HG03196 (cell line): ENCODE measurements around the gene KAT8.
A peak's percentile ranks its signal among the peaks of the same experiment; 100 is the strongest.

Experiments used
- ATAC-seq: cut with Tn5 transposase; IDR thresholded peaks from one replicate; pipeline ENCODE4 v1.9.1; 2021; ENCODE audit not compliant: unreplicated experiment

The KAT8 gene

DNA sequence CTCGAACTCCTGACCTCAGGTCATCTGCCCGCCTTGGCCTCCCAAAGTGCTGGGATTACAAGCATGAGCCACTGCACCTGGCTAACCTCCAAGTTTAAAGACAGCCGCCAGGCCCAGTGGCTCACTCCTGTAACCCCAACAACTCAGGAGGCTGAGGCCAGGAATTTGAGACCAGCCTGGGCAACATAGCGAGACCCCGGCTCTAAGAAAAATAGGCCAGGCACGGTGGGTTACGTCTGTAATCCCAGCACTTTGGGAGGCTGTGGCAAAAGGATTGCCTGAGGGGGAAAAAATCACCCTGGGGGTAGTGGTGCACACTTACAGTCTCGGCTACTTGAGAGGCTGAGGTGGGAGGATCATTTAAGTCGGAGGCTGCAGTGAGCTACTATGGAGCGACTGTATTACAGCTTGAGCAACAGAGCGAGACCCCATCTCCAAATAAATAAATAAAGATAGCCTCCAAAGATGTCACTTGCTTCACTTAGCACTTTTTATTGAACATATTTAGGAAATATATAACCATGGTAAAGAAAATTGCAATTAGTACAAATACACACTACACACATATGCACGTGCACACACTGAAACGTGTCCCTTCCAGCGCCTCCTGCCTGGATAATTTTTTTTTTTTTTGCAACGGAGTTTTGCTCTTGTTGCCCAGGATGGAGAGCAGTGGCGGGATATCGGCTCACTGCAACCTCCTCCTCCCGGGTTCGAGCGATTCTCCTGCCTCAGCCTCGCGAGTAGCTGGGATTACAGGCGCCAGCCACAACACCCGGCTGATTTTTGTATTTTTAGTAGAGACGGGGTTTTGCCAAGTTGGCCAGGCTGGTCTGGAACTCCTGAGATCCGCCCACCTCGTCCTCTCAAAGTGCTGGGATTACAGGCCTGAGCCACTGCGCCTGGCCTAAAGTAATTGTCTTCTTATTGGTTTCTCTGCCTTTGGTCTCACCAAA, 10.7 kb upstream of the KAT8 start:
- no peak for ATAC-seq

DNA sequence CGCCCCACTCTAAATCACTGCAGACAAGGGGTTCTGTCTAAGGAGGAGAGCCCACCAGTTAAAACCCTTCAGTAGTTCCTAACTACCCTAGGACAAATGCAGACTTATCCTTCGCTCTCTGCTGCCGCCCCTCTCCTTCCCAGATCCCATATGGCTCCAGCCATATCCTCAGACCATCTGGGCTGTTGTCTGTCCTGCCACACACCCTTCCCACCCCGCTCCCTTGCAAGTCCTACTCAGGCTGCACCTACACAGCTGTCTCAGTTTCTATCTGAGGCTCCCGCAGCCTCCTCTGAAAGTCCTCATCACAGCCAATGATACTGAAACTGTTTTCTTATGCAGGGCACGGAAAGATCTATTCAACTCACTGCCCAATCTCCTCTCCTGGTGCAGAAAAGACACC, 10.0 kb upstream of the KAT8 start:
- ATAC-seq: peak; percentile 50

DNA sequence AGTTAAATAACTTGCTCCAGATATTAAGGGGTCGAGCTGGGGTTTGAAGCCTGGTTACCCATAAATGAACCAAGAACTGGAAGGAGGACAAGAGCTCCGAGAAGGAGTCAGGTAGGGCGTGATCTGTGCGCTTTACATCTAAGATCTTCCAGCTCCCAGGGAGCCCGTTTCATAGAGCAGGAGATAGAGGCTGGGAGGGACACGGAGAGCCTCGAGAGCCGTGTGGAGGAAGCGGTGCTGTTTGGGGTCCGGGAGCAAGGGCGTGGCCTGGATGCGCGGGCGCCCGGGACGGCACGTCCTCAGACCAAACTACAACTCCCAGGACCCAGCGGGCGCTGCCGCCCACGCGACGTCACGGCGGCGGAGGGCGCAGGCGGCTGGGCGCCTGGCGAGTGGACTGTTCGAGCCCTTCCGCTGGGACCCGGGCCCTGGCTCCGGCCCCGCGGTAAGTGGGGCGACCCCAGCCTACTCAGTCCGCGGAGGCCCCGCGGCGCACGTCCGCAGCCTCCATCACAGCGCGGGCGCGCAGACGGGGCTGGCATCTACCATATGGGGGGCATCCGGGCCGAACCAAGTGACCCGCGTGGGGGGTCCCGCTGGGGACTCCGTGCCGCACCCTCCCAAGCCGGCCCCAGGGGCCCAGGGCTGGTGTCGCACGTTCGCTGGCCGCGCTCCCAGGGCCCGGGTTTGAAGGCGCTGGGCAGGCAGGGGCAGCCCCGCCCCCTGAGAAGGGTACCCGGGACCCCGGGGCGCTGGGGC, 9.2 kb upstream of the KAT8 start, which contains the start of gene BCKDK:
Gene BCKDK (plus strand): TSS at position 352 of the 759 bp plus-strand sequence. CDS start 838 bp downstream, outside the sequence.
- peak; percentile 81 for ATAC-seq

DNA sequence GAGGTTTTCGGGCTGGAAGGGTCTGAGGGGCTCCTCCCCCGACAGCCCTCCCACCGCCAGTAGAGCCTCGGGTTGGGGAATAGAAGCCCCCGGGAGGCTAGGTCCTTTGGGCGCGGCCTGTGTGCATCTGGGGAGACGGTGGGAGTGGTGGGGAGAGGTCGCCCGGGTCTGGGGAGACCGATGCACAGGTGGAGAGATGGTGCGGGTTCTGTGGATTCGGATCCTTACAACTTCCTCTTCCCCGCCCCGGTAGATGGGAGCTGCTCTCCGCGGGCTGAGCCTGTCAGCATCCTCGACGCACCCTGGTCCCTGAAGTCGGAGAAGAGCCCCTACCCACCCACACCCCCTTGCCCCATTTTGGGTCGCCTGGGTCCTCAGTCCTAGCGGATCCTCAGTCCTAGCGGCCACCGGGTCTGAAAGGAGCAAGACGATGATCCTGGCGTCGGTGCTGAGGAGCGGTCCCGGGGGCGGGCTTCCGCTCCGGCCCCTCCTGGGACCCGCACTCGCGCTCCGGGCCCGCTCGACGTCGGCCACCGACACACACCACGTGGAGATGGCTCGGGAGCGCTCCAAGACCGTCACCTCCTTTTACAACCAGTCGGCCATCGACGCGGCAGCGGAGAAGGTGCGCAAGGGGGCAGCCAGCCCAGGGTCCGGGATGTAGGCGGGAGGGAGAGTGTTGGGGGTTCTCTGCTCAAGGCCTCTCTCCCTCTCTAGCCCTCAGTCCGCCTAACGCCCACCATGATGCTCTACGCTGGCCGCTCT, 8.5 kb upstream of the KAT8 start:
- no peak for ATAC-seq

DNA sequence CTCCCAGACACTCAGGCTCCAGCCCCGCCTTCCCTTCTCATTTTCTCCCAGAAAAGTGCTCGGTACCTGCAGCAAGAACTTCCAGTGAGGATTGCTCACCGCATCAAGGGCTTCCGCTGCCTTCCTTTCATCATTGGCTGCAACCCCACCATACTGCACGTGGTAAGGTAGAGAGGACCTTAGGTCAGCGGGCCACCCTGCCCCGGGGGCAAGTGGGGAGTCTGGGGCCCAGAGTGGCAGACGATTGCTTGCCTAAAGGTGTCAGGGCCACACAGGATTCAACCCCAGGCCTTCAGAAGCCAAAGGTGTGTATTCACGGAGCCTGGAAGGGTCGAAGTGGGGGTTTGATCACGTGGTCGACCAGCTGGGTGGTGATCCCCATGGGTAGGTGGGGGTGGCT, 7.8 kb upstream of the KAT8 start:
- ATAC-seq: no peak

DNA sequence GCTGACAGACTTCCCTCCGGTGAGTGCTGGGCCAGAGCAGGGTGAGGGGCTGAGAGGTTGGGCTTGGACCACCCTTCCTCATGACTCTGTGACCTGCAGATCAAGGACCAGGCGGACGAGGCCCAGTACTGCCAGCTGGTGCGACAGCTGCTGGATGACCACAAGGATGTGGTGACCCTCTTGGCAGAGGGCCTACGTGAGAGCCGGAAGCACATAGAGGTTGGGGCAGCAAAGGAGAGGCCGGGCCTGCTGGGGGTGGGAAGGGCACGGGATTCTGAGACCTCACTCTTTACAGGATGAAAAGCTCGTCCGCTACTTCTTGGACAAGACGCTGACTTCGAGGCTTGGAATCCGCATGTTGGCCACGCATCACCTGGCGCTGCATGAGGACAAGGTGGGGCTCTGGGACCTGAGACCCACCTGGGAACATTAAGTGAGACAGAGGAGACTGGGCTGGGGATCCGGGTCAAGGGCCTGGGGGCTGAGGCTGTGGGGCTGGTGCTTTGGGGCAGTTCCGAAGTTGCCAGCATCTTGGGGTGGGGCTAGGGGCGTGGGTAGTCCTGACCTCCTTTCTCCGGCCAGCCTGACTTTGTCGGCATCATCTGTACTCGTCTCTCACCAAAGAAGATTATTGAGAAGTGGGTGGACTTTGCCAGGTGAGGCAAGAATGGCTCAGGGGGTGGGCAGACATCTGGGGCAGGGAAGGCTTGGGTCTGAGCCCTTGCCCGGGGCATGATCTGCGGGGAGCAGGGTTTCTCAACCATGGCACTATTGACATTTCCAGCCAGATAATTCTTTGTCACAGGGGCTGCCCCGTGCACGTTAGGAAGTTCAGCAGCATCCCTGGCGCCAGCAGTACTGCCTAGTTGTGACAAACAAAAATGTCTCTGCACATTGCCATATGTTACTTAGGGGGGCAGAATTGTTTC, 7.1 kb upstream of the KAT8 start:
- ATAC-seq: no peak

DNA sequence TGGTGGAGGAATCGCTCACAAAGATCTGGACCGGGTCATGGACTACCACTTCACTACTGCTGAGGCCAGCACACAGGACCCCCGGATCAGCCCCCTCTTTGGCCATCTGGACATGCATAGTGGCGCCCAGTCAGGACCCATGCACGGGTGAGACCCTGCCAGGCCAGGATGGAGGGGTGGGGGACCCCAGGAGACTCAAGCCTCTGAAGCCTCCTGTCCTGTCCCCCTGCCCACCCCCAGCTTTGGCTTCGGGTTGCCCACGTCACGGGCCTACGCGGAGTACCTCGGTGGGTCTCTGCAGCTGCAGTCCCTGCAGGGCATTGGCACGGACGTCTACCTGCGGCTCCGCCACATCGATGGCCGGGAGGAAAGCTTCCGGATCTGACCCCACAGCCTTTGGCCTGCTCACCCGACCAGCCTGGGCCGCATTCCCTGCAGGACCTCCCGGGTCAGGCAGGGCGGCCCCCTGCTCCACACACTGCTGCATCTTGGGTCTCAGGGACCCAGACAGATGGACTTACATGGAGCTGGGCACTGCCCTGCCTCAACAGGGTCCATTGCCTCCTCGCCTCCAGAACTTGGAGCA, 5.5 kb upstream of the KAT8 start:
- ATAC-seq: no peak

DNA sequence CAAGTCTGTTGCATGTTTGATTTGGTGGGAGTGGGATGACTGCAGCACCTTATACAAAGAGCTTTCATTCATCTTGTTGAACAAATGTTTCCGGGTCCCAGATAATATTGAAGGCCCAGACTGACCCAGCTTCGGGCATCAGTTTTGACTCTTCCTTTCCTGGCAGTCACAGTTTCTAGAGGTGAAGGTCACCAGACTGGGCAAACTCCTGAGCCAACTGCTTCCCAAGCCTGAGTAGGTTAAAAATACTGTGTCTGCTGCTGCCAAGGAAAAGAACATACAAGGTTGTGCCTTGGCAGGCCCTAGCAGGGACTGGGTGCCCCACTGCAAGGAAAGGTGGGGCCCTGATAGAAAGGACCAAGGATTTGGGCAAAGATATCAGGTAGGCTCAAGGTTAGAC, 4.8 kb upstream of the KAT8 start:
- ATAC-seq: no peak

DNA sequence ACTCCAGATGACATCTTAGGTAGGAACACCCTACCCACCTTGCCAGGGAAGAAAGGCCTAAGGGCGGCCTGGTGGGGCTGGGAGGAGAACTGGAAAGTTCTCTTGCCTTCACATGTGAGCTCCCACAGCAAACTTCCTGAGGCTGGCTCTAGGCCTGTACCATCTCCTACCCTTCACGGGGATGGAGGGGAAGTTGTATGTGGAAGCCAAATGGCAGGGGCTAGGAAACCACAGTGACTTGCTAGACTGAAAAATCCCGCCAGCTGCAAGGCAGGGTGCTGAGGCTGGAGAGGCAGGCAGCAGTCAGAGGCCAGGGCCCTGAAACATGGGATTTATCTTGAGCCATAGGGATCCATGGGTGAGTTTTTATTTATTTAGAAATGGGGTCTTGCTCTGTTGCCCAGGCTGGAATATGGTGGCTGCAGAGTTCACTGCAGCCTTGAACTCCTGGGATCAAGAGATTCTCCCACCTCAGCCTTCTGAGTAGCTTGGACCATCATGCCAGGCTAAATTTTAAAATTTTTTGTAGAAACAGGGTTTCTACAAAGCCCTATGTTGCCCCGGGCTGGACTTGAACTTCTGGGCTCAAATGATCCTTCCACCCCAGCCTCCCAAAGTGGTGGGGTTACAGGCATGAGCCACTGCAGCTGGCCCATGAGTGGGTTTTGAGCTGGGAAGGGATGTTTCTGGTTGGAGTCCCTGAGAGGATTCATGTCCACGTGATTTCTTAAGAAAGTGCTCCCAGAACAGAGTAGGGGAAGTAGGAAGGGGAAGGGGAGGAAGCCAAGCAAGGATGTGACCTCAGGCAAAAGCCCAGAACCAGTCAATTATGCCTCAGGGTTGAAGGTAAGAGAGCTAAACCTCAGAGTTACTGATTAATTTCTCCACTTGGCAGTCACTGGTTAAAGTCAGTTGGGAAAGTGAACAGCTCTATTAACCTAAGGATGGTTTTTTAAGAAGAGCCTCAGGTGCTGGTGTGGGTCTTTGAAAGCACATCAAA, 4.0 kb upstream of the KAT8 start:
- no peak for ATAC-seq

DNA sequence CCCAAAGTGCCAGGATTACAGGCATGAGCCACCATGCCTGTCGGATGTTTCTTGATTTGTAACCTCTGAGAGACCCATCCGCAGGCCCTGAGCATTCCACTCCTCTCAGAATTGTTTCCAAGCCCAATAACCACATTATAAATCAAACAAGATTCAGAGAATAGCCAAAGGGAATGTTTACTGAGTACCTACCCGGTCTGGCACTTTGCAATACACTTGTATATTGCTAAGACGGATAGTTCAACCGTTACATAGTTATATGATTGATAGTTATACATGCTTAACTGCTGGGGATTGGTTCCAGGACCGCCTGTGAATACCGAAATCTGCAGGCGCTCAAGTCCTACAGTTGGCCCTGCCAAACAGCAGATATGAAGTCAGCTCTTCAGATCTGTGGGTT, 3.0 kb upstream of the KAT8 start:
- no peak for ATAC-seq

DNA sequence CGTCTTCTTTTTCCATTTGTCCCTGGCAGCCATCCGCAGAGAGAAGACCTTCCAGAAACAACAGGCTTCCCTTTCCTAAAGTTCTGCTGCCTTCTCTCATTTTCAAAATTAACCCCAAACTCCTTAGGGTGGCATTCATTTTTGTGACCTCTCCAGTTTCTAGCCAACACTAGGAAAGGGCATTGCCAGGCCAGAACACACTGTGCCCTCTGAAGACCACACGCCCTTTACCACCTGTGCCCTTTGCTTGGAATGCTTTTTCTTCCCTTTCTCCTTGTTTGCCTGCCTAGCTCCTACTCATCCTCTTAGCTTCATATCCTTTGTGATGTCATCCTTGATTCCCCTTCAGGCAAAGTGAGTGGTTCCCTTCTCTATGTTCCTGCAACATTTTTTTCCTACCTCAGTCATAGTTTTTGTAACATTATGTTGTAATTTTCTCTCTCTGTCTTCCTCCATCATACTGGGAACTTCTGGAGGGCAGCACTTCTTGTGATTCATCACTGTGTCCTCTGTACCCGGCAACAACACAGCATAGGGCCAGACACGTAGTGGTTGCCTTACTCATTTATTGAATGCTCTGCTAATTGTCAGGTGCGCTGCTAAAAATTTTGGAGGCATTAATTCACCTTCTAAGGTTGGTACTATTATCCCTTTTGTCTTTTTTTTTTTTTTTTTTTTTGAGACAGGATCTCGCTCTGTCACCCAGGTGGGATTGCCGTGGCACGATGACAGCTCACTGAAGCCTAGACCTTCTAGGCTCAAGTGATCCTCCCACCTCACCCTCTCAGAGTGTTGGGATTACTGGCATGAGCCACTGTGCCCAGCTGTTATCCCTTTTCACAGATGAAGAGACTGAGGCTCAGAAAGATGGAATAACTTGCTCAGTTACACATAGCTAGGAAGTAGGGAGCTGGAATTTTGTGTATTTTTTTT, 1.0 kb downstream of the KAT8 start:
- ATAC-seq: no peak

DNA sequence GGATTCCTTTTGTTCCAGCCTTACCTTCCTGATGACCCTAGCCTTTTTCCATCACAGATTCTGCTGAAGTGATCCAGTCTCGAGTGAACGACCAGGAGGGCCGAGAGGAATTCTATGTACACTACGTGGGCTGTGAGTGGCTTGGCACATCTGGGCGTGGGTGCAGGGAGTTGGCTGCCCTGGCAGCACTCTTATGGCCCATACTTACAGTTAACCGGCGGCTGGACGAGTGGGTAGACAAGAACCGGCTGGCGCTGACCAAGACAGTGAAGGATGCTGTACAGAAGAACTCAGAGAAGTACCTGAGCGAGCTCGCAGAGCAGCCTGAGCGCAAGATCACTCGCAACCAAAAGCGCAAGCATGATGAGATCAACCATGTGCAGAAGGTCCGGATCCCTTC, 2.7 kb downstream of the KAT8 start:
- ATAC-seq: no peak

DNA sequence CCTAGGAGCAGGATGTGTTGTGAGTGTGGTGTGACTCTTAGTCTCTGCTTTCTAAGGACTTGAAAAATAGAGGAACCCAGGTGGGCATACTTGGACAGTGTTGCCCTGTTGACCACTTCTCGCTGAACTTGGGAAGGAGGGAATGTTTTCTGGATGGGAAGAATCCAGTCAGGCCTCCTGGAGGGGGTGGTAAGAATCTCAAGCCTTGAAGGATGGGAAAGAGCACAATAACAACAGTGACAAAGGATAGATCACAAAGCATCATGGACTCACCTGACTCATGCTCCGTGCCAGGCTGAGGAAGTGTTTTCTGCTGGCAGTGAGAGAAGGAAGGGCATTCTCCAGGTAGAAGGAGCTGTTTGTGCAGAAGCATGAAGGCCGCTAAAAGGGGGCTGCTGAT, 8.4 kb downstream of the KAT8 start:
- no peak for ATAC-seq

DNA sequence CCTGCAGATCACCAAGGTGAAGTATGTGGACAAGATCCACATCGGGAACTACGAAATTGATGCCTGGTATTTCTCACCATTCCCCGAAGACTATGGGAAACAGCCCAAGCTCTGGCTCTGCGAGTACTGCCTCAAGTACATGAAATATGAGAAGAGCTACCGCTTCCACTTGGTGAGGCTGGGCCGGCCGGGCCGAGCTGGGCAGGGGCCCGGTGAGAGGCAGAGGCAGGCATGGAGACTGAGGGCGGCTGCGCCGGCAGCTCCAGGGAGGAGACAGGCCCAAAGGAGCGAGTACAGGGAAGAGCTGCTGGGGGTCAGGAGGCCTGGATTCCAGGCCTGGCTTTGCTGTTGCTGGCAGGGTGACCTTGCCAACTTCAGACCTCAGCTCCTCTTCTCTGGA, 9.7 kb downstream of the KAT8 start:
- no peak for ATAC-seq

DNA sequence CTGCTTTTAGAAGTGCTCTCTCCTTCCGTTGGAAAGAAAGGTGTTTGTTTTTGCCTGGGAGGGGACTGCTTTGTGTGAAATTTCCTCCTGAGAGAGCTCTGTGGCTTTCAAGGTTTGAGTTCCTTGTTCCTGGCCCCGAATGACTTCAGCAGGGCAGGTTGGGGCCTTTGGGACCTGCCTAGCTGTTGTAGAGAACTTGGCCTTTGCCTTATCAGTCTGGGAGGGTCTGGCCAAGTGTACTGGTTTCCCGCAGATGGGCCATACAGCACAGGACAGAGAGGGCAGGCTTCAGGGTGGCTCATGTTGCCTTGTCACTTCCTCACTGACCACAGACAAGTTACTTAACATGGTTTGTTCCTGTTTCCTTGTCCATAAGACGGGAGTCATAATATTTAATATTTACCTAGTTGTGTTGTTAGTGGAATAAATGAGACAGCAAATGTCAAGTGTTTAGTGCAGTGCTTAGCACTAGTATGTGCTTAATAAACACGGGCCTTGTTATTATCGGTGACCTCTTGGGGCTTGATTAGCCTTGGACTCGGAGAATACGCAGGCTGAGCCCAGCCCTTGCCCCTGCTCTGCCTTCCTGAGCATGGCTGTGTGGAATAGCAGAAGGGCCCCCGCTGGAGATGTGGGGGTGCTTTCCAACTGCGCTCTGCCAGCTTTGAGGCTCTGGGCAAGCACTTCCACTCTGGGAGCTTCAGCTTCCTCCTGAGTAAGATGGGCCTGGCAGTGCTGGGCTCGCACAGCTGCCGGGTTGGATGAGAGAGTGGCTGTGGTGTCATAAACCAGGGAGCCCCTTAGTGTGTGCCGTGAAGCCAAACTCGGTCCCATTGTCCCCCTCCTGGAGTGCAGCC, 11.5 kb downstream of the KAT8 start:
- ATAC-seq: no peak

DNA sequence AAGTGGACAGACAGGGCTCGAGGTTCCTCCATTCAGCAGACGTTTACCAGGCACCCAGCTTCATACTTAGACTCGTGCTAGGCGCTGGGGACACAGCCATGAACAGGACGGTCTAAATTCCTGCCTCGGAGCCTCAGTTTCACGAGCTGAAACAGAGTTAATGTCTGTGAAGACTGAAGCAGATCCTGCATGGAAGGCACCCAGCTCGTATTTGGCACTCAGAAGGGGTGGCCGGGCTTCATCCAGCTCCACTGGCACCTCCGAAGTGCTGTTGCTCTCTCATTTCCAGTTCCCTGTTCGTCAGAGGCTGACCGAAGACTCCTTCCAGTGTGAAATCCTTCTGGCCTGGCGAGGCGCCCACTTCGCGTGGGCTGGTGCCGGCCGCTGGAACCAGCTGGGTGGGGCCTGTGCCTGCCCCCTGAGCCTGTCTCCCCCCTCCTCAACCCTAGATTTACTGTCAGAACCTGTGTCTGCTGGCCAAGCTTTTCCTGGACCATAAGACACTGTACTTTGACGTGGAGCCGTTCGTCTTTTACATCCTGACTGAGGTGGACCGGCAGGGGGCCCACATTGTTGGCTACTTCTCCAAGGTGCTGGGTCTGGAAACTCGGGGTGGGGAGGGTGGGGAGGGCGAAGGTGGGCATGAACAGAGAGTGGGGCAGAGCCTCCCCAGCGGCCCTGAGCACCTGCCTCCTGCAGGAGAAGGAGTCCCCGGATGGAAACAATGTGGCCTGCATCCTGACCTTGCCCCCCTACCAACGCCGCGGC, 12.3 kb downstream of the KAT8 start:
- ATAC-seq: no peak
